Neural cell (in vitro differentiated cells): ENCODE data around the gene HIPK4.

Experiments
- EP300 ChIP-seq: fragments of 450-650 bp; conservative IDR thresholded peaks from 2 replicates; pipeline ENCODE4 v1.6.1; 2014; ENCODE audit warnings: antibody characterized with exemption, mild to moderate bottlenecking, moderate library complexity; ENCODE audit not compliant: poor library complexity, severe bottlenecking
- EZH2 ChIP-seq: fragments of 200-600, 300-800 bp; shearing (Covaris generic), sonication (generic); IDR thresholded peaks from 2 replicates; pipeline ENCODE4 v1.6.1; 2014; ENCODE audit warnings: antibody characterized with exemption, low read length, borderline replicate concordance, mild to moderate bottlenecking; ENCODE audit not compliant: insufficient read depth, poor library complexity, severe bottlenecking
- MXI1 ChIP-seq: fragments of 450-650 bp; conservative IDR thresholded peaks from 2 replicates; pipeline ENCODE4 v1.6.1; 2014; ENCODE audit warnings: antibody characterized with exemption, mild to moderate bottlenecking; ENCODE audit not compliant: poor library complexity, severe bottlenecking
- POLR2AphosphoS5 ChIP-seq: IDR thresholded peaks from 2 replicates; pipeline ENCODE4 v1.6.1; 2012
- TAF1 ChIP-seq: IDR thresholded peaks from 2 replicates; pipeline ENCODE4 v1.6.1; 2012; ENCODE audit warnings: low read depth
- TF ChIP-seq, protein P1 (sequence below): fragments of 450-650 bp; IDR thresholded peaks from 2 replicates; pipeline ENCODE4 v1.5.1; 2014; ENCODE audit warnings: antibody characterized with exemption, mild to moderate bottlenecking, moderate library complexity; ENCODE audit not compliant: poor library complexity, severe bottlenecking
- TF ChIP-seq, protein P2 (sequence below): IDR thresholded peaks from 2 replicates; pipeline ENCODE4 v1.6.1; 2012; ENCODE audit warnings: borderline replicate concordance

DNA sequence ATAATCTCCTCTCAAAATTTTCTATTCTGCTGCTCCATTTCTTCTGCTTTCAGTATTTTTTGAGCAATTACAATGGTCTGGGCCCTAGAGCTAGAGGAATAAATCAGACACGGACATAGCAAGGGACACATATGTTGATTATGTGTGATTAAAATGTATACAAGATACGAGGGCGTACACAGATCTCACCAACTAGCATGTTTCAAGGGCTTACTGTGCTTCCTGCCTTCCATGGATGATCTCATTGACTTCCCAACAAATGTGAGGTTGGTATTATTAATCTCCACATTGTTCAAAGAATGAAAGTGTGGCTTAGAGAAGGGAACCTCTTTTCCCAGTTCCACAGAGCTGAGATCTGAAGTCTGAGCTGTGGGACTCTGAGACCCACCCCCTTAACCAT is 32.3 kb downstream of the HIPK4 start:
- TF ChIP-seq, protein P1, sequence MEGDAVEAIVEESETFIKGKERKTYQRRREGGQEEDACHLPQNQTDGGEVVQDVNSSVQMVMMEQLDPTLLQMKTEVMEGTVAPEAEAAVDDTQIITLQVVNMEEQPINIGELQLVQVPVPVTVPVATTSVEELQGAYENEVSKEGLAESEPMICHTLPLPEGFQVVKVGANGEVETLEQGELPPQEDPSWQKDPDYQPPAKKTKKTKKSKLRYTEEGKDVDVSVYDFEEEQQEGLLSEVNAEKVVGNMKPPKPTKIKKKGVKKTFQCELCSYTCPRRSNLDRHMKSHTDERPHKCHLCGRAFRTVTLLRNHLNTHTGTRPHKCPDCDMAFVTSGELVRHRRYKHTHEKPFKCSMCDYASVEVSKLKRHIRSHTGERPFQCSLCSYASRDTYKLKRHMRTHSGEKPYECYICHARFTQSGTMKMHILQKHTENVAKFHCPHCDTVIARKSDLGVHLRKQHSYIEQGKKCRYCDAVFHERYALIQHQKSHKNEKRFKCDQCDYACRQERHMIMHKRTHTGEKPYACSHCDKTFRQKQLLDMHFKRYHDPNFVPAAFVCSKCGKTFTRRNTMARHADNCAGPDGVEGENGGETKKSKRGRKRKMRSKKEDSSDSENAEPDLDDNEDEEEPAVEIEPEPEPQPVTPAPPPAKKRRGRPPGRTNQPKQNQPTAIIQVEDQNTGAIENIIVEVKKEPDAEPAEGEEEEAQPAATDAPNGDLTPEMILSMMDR = no peak
- TF ChIP-seq POLR2AphosphoS5 (no peak), EP300 (no peak), EZH2 (no peak), TAF1 (no peak), MXI1 (no peak)
- TF ChIP-seq, protein P2, sequence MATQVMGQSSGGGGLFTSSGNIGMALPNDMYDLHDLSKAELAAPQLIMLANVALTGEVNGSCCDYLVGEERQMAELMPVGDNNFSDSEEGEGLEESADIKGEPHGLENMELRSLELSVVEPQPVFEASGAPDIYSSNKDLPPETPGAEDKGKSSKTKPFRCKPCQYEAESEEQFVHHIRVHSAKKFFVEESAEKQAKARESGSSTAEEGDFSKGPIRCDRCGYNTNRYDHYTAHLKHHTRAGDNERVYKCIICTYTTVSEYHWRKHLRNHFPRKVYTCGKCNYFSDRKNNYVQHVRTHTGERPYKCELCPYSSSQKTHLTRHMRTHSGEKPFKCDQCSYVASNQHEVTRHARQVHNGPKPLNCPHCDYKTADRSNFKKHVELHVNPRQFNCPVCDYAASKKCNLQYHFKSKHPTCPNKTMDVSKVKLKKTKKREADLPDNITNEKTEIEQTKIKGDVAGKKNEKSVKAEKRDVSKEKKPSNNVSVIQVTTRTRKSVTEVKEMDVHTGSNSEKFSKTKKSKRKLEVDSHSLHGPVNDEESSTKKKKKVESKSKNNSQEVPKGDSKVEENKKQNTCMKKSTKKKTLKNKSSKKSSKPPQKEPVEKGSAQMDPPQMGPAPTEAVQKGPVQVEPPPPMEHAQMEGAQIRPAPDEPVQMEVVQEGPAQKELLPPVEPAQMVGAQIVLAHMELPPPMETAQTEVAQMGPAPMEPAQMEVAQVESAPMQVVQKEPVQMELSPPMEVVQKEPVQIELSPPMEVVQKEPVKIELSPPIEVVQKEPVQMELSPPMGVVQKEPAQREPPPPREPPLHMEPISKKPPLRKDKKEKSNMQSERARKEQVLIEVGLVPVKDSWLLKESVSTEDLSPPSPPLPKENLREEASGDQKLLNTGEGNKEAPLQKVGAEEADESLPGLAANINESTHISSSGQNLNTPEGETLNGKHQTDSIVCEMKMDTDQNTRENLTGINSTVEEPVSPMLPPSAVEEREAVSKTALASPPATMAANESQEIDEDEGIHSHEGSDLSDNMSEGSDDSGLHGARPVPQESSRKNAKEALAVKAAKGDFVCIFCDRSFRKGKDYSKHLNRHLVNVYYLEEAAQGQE = no peak
